Activated CD8-positive, alpha-beta memory T cell treated with anti-CD3 and anti-CD28 coated beads for 1 hour (primary cell): ENCODE measurements around the gene RNF32.

Experiments used
- DNase-seq, 2 donors: peaks; one replicate each; pipeline ENCODE4 v3.0.0-alpha.2; 2020; ENCODE audit warnings: low read depth in 1 of 2; ENCODE audit errors: extremely low read depth in 1 of 2

RNF32 gene

DNA sequence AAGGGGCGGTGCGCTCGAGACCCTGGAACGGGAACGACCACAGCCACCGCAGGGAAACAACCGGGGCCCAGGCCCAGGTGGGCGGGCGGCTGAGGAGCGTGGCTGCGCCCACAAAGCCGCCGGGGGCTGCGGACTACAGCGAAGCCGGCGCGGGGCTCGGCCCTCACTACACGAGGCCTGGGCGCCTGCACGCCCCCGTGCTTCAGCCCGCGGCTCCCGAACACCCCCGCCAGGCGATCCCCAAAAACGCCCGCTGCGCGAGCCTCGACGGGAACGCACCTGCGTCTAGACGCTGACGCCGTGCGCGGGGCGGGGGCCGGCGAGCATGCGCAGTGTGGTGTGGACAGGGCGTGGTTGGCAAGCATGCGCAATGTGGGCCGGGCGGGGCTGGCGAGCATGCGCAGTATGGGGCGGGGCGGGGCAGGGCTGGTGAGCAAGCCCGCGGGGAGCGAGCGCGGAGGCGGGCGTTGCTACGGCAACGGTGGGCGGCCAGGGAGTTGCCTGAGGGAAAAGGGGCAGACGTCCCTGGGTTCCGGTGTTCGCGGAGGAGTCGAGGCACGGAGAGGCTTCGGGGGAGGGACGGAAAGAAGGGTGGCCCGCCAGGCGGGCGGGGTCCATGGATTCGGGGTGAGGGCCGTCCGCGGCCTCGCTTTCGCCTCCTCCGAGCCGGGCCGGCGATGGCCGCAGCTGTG is at the start of gene RNF32:
Gene RNF32, plus strand, starts transcription at position 518 of the 692 bp plus-strand sequence. CDS start 3,104 bp downstream, outside the sequence.
- peak; percentile 86 to 100 for DNase-seq

DNA sequence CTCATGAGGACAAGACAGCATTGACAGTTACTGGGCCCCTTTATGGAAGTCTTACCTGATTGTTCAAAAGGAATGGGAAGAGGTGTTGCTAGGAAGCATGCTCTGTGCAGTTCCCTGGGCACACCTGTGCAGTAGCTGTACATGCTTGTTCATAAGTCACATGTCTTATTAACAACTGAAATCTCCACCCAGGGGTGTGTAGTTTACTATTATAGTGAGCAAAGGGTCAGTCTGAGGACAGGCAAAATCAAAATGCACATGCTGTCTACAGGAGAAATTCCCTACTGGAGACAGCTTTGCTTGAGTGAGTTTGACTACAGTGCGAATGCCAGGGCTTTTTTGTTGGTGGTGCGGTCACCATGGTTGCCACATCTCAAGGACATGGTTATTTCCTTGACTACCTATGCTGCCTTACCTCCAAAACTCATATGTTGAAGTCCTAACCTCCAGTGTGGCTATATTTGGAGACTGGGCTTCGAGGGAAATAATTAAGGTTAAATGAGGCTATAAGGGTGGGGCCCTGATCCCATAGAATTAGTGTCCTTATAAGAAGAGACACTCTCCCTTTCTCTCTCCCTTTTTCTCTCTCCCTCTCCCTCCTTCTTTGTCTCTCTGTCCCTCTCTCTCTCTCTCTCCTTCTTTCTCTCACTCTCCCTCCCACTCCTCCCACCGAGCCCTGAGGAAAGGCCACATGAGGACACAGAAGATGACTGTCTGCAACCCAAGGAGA is 48.3 kb upstream of the RNF32 start:
- DNase-seq: no peak

DNA sequence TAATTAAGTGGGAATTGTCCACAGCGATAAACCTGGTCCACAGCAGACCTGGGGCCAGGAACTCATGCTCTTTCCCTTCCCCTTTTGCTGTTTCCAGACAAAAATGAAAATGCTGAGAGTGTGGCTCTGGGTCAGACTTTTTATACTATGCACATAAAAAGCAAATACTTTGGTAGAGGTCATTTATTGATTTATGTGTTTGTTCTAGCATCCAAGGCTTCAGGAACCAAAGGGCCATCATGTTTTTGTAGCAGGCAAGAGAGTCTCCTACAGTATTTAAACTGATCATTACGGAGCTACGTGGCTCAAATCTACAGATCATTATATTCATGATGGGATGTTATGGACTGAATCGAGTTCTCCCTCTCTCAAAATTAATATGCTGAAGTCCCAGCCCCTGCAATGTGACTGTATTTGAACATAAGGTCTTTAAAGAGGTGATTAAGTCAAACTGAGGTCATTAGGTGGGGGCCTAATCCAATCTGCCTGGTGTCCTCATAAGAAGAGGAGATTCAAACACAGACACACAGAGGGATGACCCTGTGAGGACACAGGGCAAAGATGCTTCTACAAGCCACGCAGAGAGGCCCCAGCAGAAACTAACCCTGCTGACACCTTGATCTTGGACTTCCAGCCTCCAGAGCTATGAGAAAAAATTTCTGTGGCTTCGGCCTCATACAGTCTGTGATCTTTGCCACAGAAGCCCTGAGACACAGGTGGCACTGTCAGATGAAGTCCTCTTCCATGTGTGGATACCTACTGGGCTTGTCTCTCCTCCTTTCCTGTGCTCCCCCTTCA is 46.1 kb upstream of the RNF32 start:
- no peak for DNase-seq

DNA sequence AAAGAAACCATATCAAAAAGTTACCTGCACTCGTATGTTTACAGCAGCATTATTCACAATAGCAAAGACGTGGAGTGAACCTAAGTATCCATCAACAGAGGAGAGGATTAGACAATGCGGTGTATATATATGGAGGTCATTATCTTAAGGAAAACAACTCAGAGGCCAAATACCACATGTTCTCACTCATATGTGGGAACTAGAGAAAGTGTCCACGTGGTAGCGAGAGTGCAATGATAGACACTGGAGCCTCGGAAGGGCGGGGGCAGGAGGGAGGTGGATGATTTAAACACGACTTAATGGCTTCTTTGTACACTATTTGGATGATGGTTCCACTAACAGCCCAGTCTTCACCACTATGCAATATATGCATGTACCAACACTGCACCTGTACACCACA is 40.1 kb upstream of the RNF32 start:
- DNase-seq: no peak

DNA sequence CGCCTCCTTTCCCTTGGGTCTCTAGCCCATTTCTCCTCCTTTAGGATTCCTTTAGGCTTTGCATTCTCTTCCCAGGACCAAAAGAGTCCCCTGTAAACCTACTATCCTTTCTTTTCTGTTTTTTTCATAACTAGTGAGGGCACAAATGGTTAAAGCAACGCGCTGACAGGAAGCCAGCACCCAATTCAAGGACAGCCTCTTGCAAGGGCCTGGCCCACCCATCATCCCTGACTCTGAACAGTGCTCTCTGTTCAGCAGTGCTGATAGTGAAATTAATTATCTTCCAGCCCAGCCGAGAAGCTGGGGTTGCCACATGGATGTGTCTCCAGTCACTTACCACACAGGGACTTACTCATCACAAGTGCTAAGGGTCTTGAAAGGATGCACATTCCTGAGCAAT is 38.3 kb upstream of the RNF32 start:
- no peak for DNase-seq

DNA sequence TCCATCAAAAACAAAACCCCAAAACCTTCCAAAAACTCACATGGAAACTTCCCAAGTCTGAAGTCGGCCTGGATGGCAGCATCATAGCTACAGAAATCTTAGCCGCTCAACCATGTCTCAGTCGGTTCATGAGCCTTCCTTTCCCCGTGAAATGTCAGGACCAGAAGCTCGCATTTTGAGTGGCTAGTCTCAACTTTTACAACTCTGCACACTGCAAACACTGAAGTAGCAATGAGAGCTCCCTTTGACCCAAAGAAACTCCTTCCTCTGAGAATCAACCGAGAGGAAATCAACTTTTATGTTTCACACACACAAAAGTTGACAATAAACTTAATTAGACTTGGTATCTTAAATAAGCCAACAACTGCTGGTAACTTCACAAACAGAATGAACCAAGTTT is 37.6 kb upstream of the RNF32 start:
- no peak for DNase-seq

DNA sequence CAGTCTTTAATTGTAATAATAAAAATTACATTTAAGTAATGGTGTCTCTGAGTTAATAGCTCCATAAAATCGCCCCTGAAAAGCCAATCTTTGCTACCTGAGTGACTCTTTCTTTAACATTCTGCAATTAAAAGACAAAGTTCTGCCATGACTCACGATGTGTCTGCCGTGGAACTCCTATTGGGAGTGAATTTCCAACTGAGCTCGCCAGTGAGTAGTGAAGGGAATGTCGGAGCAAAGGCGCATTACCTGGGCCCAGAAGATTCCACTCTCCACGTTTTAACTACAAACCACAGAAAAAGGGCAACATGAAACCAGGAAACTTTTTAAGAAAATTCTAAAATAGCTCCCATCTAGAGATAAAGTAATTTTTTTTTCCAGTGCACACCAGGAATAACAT is 36.9 kb upstream of the RNF32 start:
- DNase-seq: no peak

DNA sequence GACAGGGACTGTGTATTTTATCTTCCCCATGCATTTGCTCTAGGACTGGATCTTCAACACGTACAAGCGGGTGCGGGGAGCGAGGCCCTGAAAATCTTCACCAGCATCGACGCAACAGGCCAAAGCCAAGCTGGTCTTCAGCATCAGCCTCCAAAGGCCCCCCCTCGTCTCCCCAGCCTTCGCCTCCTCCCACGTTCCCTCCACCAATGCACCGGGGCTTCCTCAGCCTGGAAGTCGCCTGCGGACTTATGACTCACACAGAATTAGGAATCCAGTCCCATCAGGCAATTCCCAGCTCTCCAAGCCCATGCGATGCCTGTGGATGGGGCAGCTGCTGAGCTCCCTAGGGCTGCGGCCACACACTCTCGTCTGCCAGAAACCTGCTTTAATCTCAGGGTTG is 36.3 kb upstream of the RNF32 start:
- DNase-seq: no peak

DNA sequence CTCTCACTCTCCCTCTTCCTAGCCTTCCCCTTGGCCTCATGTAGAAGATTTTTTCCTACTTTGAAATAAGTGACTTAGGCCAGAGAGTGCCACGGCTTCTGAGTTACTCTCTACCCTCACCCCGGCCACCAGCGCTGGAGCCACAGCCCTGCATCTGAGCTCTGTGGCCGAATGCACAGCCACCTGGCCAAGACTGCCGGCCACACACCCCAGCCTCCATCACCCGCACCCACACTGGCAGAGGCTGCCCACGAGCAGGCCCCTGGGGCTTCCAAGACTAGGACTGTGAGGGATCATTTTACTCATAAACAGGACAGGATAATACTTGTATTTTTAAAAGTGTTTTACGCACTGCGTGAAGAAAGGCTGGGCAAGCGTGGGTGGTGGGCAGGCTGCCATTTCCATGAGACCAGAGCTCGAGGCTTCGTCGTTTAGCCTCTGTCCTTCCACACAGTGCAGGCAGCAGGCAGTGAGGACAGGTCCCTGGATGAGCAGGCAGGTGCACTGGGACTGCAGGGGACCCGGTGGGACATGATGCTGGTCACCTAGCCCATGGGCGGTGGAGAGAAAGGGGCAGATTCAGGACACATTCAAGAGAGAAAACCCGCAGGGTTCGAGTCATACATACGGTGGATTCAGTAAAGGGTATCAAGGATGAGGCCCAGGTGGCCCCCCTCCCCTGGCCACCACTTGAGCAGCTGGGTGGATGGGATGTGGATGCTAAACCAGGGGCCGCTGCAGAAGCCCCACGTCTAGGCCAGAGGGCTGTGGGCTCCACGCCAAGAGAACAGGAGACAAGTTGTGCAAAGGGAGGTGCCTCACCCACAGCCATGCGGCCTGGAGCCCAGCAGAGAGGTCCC is 35.5 kb upstream of the RNF32 start:
- DNase-seq: no peak

DNA sequence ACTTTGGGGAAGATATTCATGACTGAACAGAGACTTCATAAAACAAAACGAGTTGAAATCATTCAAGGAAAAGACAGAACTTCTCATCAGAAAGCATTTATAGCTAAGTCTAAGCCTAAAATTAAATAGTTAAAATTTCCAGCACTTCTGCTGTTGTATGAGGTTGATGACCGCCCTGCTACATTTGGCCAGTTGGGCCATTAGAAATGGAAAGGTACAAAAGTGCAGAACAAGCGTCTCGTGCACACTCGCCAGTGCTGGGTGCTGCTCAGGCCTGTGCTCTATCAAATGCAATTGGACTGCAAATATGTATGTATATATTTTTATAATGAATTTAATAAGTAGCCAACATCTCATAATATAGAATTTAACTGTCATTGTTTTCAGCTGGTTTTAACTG is 34.4 kb upstream of the RNF32 start:
- DNase-seq: no peak

DNA sequence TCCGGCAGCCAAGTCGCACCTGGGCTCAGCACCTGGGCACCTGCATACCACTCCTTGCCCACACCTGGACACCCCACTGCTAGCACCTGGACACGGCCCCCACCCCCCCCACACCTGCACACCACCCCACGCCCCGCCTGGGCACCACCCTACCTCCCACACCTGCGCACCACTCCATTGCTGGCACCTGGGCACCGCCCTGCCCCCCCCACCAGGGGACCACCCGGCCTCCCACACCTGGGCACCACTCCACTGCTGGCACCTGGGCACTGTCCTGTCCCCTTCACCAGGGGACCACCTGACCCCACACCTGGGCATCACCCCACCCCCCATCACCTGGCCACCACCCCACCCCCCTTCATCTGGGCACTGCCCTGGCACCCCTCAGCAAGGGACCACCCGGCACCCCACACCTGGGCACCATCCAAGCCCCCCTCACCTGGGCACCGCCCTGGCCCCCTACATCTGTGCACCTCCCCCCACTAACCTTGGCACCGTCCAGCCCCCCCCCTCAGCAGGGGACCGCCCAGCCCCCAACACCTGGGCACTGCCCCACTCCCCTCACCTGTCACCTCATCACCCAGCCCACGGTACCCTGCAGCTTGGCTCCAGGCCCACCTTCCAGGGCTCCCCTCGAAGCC is 33.8 kb upstream of the RNF32 start:
- no peak for DNase-seq

DNA sequence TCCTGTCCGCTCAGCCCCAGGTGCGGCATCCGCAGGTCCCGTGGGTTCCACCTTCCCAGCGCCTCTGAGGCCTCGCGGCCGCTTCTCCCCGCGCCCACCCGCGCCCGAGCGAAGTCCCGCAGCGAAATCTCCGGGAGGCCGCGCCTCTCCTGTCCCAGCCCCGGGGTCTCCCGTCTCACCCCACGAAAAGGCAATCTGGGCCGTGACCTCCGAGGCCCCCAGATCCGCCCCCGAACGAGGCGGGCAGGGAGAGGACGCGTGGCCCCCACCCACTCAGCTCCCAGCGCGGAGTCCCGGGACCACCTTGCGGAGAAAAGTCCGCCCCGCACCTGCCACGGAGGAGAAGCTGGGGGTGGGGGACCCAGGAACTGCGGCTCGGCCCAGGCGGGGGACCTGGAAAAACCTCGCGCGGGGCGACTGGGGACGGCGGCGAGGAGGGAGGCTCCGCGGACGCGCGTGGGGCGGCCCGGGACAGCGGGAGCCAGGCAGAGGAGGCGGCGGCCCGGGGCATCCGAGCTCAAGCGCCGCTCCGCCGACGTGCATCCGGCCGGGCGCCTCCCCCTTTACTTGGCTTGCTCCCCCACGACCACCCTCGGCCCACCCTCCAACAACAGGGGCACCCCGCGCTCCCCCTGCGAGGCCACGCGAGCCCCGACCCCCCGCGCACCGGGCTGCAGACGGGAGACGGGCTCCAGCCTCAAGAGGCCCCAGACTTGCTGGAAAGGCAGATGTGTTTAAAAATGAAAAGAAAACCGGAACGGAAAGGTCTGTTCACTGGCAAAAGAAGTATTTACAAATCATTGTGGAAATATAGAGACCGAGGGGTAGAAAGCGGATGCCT is 33.0 kb upstream of the RNF32 start:
- DNase-seq: no peak

DNA sequence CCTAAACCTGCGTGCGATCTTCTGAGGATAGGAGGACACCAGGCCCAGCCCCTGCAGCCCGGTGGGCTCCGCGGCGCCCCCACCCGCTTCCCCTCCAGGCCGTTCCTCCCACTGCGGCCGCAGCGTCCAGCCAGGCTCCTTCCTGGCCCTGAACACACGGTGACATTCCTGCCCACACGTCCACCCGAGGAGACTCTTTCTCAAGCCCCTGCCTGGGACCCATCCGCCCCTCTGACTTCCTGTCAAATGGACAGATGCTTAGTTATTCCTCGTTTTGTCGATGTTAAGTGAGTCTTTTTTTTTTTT is 32.4 kb upstream of the RNF32 start:
- DNase-seq: no peak

DNA sequence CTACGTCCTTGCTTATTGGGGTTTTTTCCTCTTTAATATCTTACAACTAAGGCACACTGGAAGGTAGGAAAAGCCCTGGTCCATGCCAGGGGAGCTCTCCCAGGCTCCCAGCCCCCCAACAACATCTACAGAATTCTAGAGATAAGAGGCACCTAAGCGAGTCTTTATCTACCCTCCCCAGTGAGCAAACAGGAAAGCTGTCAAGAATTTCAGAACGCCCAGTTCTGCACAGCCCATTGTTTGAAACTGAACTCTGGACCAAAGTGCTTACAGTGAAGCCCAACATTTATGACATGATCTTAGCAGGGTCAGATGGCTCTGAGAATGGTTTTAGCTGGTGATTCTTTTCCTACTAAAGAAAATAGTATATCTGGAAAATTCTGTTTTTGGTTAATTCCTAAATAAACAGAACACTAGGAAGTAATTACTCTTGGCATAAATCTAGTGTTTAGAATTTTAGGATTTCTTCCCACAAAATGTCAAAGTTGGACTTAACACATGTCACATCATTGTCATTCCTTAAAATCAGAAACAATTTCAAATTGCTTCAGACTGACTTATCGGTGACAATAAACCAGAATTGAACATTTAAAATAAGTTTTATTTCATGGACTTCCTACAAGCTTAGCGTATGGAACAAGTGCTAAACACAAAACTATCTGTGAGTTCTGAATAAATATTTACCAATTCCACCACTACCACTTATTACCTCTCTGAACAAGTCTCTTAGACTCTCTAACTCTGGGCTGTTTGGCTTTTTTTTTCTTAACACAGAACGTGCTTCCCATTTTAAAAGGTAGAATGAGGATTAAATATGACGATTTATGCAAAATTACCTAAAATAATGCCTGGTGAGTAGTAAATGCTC is 31.3 kb upstream of the RNF32 start:
- DNase-seq: no peak

DNA sequence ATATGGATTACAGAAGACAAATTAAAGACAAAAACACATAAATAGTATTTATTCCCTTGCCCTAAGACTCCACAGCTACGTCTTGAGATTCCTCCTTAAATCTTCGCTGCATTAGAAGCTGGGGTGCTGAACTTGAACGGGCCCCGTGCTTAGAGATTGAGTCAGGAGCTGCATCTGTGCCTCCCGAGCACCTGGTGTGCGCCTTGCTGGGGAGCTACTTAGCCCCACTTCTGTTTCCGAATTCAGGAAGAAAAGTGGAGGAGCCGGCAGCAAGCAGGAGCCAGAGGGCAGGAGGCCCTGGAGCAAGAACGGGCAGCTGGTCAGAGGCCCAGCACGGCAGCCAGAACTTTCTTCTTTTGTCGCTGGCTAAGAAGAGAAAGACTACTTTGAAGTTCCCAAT is 30.4 kb upstream of the RNF32 start:
- no peak for DNase-seq

DNA sequence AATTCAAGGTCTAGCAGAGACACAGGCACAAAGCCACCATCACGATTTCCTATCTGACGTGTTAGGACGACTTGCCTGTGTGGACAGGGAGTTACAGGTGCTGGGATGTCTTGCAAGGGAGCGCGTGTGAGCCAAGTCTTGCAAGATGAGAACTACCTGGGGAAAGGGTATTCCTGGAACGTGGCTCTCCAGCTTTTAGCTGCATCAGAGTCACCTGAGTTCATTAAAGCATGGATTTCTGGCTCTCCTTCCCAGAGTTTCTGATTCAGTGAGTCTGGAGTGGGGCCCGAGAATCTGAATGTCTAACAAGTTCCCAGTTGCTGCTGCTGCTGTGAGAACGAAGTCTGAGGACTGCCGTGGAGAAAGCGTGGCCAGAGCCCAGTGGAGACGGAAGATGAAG is 30.0 kb upstream of the RNF32 start:
- no peak for DNase-seq

DNA sequence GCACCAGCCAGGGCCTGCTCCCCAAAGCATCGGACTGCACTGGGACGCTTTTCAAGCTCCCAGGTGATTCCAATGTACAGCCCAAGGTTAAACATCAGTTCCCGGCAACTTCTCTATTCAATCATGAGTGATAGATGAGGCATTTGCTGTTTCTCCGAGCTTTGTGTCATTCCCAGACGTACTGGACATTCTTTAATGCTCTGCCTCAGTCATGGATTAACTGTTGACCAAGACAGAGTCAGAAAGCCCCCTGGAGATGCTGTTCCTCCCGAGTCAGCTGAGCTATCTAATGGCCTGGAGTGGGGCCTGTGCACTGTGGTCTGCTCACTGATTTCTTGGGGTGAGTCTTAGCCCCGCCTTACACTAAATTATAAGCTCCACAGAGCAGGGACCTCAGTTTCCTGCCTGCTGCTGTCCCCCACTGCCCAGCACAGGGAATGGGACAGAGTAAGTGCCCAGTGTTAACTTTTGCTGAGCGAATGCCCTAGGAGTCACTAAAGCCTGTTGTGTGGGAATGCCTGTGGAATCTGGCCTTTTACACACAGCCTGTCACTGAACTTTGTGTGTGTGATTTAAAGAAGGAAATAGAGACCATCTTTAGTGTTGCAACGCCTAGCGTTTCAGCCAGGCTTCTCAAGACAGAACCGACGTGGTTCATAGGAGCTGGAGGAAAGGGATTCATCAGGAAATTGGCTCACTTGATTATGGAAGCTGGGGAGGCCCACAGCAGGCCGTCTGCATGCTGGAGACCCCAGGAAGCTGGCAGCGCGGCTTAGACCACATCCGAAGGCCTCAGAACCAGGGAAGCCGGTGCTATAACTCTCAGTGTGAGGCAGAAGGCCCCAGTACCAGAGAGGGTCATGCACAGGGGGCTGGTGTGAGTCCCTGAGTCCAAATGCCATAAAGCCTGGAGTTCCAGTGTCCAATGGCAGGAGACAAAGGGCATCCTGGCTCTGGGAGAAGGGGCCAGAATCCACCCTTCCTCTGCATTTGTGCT is 29.3 kb upstream of the RNF32 start:
- no peak for DNase-seq

DNA sequence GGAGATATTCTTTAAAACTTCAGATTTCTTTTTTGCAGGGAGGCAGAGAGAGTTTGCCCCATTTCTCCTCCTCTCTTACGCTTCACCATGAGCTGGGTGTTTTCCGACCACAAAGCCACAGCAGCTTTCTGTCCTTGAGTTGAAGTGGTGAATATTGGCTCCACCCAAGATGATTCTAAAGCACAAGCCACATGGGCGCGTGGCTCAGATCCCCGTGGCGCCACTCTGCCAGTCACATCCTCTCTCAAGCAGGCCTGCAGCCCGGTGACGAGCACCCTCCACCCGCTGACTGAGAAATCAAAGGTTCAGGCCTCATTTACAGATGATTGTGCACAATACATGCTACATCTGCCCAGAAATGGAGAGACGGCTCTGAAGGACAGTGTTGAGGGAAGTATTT is 27.6 kb upstream of the RNF32 start:
- DNase-seq: peak; percentile 37 to 51
